HCT116 (cell line): Measurements from ENCODE around the gene APELA.

Experiments
- CEBPB ChIP-seq: IDR thresholded peaks from 2 replicates; pipeline ENCODE4 v1.6.1; 2012; ENCODE audit warnings: low read depth
- EZH2 ChIP-seq: fragments of 200-600 bp; sonication (generic); IDR thresholded peaks from 2 replicates; pipeline ENCODE4 v1.6.1; 2017; ENCODE audit warnings: antibody characterized with exemption, mixed run types
- EZH2phosphoT487 ChIP-seq: fragments of 200-600 bp; IDR thresholded peaks from 2 replicates; pipeline ENCODE4 v1.6.1; 2018; ENCODE audit warnings: antibody characterized with exemption, borderline replicate concordance
- RAD21 ChIP-seq: IDR thresholded peaks from 2 replicates; pipeline ENCODE4 v1.6.1; 2012; ENCODE audit warnings: low read depth, mild to moderate bottlenecking
- SIN3A ChIP-seq: IDR thresholded peaks from 2 replicates; pipeline ENCODE4 v1.6.1; 2012; ENCODE audit warnings: low read depth
- TCF7L2 ChIP-seq: IDR thresholded peaks from 2 replicates; pipeline ENCODE4 v1.7.0; 2011; ENCODE audit warnings: borderline replicate concordance, inconsistent platforms; ENCODE audit not compliant: insufficient read depth, insufficient read length; ENCODE audit errors: extremely low read depth

- no peak for TF ChIP-seq RAD21
- TF ChIP-seq EZH2phosphoT487: no peak
- TF ChIP-seq SIN3A: no peak
- no peak for TF ChIP-seq TCF7L2
- no peak for TF ChIP-seq EZH2
- TF ChIP-seq CEBPB: no peak
These were observed 28.9 kb upstream of the APELA start for GRCh38 chr4:164847967-164848649.
